GM18873 (cell line): ENCODE measurements around the gene C1R.
"Not testable (repeated sequence)": the region's sequence is repeated elsewhere in the genome, so short reads cannot be mapped to it uniquely, and the experiment has no call there.

ENCODE experiments used
- ATAC-seq: cut with Tn5 transposase; IDR thresholded peaks from one replicate; pipeline ENCODE4 v1.9.1; 2021; ENCODE audit warnings: mild to moderate bottlenecking, moderate library complexity, moderate number of reproducible peaks; ENCODE audit not compliant: unreplicated experiment, low FRiP score

The C1R gene

GRCh38 chr12:7045913-7046312 is 46.3 kb downstream of the C1R start:
- no peak for ATAC-seq

- ATAC-seq: no peak
Observed at GRCh38 chr12:7042842-7043241, 49.4 kb downstream of the C1R start.

DNA sequence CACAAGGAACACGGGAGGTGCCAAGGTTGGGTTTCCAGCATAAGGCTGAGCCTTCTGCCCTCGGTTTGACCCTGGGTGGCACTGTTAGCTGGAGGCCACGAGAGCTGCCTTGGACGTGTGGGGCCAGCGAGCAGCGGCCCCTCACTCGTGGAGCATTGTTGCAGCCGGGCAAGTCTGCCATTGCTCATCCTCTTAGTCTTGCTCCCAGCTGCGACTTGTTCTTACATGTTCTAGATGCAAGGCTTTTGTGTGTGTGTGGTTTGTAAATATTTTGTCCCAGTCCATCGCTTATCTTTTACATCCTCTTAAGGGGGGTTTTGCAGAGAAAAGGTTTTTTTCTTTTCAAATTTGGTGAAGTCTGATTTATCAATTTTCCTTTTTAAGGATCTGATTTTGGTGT is 52.8 kb downstream of the C1R start:
- no peak for ATAC-seq

DNA sequence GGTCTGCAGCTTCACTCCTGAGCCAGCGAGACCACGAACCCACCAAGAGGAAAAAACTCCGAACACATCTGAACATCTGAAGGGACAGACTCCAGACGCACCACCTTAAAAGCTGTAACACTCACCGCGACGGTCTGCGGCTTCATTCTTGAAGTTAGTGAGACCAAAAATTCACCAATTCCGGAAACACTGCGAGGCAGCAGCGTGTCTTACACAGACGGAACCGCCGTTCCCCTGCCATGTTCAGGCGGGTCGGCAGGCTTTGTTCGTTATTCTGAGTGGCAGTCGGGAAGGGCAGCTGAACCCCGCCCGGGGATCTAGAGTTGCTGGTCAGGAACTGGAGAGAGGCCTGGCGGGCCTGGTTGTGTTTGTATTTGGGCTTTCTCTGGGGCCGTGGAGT is 53.7 kb downstream of the C1R start:
- ATAC-seq: no peak

- ATAC-seq: not testable (repeated sequence)
Observed at GRCh38 chr12:7037411-7037810, 54.8 kb downstream of the C1R start.

GRCh38 chr12:7035463-7035862 is 56.8 kb downstream of the C1R start:
- ATAC-seq: no peak

DNA sequence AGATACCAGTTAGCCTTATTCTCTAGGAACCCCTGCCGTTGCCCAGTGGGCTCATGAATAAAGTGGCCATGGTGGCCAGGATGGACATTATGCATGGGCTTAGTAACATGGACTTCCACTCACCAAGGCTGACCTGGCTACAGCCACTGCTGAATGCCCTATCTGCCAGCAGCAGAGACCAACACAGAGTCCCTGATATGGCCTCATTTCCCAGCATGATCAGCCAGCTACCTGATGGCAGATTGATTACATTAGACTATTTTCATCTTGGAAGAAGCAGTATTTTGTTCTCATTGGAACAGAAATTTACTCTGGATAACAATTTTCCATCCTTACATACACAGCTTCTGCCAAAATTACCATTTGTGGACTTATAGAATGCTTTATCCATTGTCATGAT is 57.8 kb downstream of the C1R start:
- no peak for ATAC-seq

- ATAC-seq: no peak
Observed at GRCh38 chr12:7032990-7033389, 59.3 kb downstream of the C1R start.

DNA sequence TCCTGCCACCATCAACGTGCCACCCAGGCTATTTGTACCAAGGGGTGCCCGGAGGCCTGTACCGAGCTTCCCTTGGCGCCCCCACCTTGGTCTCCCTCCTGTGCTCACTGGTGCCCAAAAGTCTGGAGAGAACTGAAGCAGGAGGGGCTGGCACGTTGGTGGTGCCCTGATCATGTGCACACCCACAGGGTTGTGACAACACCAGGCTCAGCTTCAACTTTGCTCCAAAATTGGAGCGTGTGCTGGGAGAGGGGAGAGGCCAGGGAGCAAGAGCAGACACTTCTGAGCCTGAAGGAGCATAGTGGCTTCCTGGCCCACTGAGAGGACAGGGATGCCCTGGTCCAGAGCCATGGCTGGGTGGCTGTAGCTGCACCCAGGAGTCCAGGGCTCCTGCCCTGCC is 60.9 kb downstream of the C1R start:
- no peak for ATAC-seq
